Stimulated activated CD4-positive, alpha-beta T cell treated with anti-CD3 and anti-CD28 coated beads, Interleukin-1b, Interleukin-23, amount 100 ng/mL, for 1 hour (primary cell): ENCODE data around the gene SMARCA4.
"Not testable (repeated sequence)": the region's sequence is repeated elsewhere in the genome, so short reads cannot be mapped to it uniquely, and the experiment has no call there.

Experiments used
- DNase-seq, 2 donors: peaks; one replicate each; pipeline ENCODE4 v3.0.0-alpha.2; 2020; ENCODE audit warnings: low read depth in 2 of 2

Gene SMARCA4

GRCh38 chr19:10928563-10929401, 32.0 kb upstream of the SMARCA4 start, which contains the start of the genes TIMM29 and YIPF2:
Gene TIMM29 (plus strand): TSS chr19:10928811. CDS start chr19:10928823, 12 bp downstream.
Gene YIPF2 (minus strand): TSS chr19:10928639. CDS start chr19:10928410, 229 bp downstream.
- DNase-seq: peak; percentile 84 to 89

DNA sequence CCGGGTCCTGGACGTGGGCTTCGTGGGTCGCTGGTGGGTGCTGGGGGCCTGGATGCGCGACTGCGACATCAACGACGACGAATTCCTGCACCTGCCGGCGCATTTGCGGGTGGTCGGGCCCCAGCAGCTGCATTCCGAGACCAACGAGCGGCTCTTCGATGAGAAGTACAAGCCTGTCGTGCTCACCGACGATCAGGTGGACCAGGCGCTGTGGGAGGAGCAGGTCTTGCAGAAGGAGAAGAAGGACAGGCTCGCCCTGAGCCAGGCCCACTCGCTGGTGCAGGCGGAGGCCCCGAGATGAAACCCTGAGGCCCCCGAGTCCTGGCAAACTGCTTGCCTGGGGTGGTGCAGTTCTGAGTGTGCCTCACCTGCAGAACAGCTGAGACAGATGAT, 31.4 kb upstream of the SMARCA4 start:
- DNase-seq: no peak

DNA sequence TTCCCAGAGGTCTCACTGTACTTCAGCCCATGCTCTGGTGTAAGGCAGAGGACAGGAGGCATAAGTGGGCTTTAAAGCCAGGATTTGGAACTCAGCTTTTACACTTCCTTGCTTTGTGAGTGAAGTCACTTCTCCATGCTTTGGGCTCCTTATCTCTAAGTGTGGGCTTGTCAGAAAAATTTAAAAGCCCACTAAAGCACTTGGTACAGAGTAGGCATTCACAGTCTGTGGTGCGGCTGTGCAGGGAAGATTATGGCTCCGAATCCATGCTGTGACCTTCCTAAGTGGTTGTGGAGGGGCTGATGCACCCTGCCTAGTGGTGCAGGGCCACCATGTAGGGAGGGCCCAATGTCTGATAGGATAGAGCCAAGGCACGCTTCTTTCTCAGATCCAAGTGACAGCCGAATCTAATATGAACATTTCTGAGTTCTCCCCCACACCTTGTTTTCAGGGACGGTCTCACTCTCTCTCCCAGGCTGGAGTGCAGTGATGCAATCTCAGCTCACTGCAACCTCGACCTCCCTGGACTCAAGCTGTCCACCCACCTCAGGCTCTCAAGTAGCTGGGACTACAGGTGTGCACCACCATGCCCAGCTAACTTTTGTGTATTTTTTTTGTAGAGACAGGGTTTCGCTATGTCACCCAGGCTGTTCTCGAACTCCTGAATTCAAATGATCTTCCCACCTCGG, 25.3 kb upstream of the SMARCA4 start:
- DNase-seq: no peak

- DNase-seq: no peak
Observed at GRCh38 chr19:10936661-10937084, 24.2 kb upstream of the SMARCA4 start.

GRCh38 chr19:10941649-10942048, 19.2 kb upstream of the SMARCA4 start:
- not testable (repeated sequence) for DNase-seq

DNA sequence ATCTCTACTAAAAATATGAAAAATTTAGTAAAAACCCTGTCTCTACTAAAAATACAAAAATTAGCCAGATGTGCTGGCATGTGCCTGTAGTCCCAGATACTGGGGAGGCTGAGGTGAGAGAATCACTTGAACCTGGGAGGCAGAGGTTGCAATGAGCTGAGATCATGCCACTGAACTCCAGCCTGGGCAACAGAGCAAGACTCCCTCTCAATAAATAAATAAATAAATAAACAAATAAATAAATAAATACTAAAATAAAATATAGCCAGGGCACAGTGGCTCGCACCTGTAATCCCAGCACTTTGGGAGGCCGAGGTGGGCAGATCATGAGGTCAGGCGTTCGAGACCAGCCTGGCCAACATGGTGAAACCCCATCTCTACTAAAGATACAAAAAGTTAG, 17.4 kb upstream of the SMARCA4 start:
- not testable (repeated sequence) for DNase-seq

GRCh38 chr19:10945264-10945663, 15.6 kb upstream of the SMARCA4 start:
- DNase-seq: no peak

- no peak for DNase-seq
Observed at GRCh38 chr19:10946958-10947657, 13.7 kb upstream of the SMARCA4 start.

DNA sequence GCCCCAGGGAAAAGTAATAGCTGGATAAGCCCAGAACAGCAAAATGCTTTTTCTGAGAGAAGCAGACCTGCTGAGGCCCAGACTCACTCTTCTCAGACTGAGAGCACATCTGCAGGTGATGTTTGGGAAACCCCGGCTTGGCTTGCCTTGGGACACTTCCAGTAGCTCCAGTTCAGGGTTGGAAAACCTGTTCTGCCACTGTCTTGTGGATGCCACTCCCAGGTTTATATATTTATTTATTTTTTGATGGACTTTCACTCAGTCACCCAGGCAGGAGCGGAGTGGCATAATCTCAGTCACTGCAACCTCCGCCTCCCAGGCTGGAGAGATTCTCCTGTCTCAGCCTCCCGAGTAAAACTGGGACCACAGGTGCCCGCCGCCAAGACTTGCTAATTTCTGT, 8.0 kb upstream of the SMARCA4 start:
- no peak for DNase-seq

- not testable (repeated sequence) for DNase-seq
Observed at GRCh38 chr19:10959277-10959968, 1.4 kb upstream of the SMARCA4 start.

DNA sequence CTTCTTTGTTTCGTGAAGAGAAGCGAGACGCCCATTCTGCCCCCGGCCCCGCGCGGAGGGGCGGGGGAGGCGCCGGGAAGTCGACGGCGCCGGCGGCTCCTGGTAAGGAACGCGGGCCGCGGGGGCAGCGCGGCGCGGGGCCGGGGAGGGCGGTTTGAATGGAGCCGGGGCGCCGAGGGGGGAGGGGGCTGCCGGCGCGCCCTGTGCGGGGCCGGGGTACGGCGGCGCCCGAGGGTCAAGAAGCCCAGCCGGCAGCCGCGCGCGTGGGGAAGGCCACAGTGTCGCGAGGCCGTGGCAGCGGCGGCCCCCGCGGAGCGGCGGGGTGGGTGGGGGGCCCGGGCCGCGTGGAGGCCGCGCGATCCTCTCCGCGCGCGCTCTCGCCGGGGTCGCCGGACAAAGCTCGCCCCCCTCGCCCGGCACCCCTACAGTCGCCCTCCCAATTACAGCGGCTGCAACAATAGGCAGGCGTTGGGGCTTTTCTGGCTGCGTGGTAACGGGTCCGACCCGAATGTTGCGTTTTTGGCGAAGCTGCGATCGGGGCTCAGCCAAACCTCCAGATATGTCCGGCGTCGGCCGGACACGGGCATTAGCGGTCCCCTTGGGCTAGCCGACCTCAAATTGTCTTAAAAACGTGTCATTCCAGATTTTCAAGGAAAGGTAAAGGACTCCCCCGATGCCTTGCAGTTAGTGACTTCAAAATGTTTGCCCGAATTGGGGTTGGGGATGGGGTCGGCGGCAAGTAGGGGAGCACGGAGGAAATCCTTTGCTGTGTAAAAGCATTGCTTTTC, 437 bp downstream of the SMARCA4 start:
- DNase-seq: no peak

DNA sequence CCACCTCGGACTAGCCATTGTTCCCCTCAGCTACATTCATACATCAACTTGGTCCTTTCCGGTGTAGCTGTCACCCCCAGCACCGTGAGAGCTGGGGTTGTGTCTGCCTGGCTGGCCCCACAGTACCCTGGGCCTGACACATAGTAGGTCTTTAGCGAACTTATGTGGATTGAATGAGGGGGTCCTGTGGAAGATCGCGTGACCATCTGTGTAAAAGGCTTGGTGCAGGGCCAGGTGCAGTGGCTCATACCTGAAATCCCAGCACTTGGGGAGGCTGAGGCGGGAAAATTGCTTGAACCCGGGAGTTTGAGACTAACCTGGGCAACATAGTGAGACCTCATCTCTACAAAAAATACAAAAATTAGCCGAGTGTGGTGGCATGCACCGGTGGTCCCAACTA, 2.0 kb downstream of the SMARCA4 start:
- DNase-seq: no peak

GRCh38 chr19:10963865-10964264, 3.0 kb downstream of the SMARCA4 start:
- DNase-seq: no peak

GRCh38 chr19:10964903-10965302, 4.1 kb downstream of the SMARCA4 start:
- no peak for DNase-seq

- DNase-seq: no peak
Observed at GRCh38 chr19:10965398-10965797, 4.6 kb downstream of the SMARCA4 start.

DNA sequence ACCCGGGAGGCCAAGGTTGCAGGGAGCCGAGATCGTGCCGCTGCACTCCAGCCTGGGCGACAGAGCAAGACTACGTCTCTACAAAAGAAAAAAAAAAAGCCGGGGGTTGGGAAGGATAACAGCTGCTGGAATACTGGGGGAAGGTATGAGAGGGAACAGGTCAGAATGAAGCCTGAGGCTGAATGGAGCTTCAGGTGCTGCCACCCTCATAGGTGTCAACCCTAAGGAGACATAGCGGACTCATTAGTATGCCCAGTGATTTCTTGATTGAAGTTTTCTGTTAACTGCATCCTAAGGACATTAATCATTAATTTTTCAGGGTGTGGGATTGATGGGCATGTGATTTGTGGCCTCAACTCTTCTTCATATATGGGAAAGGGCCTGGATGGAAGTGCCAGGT, 6.0 kb downstream of the SMARCA4 start:
- no peak for DNase-seq

GRCh38 chr19:10968527-10969135, 7.8 kb downstream of the SMARCA4 start:
- DNase-seq: no peak

DNA sequence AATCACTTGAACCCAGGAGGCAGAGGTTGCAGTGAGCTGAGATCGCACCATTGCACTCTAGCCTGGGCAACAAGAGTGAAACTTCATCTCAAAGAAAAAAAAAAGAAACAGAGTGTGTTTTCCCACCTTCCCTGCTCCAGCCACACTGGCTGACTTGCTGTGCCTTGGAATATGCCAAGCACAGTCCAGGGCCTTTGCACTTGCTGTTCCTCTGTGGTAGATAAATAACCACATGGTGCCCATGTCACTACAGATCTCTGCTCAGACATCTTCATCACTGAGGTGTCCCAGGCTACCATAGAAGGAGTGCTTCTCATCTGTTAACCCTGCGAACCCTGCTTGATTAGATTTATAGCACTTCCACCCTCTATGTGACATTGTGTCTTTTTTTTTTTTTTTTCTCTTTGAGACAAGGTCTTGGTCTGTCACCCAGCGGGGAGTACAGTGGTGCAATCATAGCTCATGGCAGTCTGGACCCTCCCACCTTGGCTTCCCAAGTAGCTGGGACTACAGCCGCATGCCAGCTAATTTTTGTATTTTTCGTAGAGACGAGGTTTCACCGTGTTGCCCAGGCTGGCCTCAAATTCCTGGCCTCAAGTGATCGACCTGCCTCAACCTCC, 10.4 kb downstream of the SMARCA4 start:
- no peak for DNase-seq

GRCh38 chr19:10975374-10976130, 14.7 kb downstream of the SMARCA4 start:
- DNase-seq: no peak
